Neuronal stem cell (in vitro differentiated cells): ENCODE data around the gene FOXL1.

Experiments
- DNase-seq: peaks from one replicate; pipeline ENCODE4 v3.0.0-alpha.2; 2013; ENCODE audit warnings: low spot score
- H2AFZ ChIP-seq: one replicate; pipeline ENCODE4 v1.6.1; 2013; ENCODE audit warnings: mild to moderate bottlenecking, low read length, inconsistent platforms
- H2AK5ac ChIP-seq: 2 replicates; pipeline ENCODE4 v1.6.1; 2013; ENCODE audit warnings: low read depth, mild to moderate bottlenecking, inconsistent platforms, low read length, moderate library complexity, mixed read lengths
- H2BK120ac ChIP-seq: 2 replicates; pipeline ENCODE4 v1.6.1; 2013; ENCODE audit warnings: low read depth, mild to moderate bottlenecking, inconsistent platforms, low read length, moderate library complexity, mixed read lengths
- H2BK12ac ChIP-seq: one replicate; pipeline ENCODE4 v1.6.1; 2013; ENCODE audit warnings: low read length, inconsistent platforms
- H2BK15ac ChIP-seq: 2 replicates; pipeline ENCODE4 v1.6.1; 2013; ENCODE audit warnings: mild to moderate bottlenecking, low read length, inconsistent platforms, mixed read lengths
- H2BK5ac ChIP-seq: one replicate; pipeline ENCODE4 v1.6.1; 2013; ENCODE audit warnings: inconsistent platforms, mild to moderate bottlenecking, low read length, moderate library complexity
- H3K14ac ChIP-seq: one replicate; pipeline ENCODE4 v1.6.1; 2013; ENCODE audit warnings: low read length, inconsistent platforms
- H3K18ac ChIP-seq: 2 replicates; pipeline ENCODE4 v1.6.1; 2013; ENCODE audit warnings: low read length, inconsistent platforms
- H3K23ac ChIP-seq: 2 replicates; pipeline ENCODE4 v1.6.1; 2013; ENCODE audit warnings: low read depth, mild to moderate bottlenecking, mixed read lengths, low read length, inconsistent platforms; ENCODE audit not compliant: poor library complexity
- H3K27ac ChIP-seq: replicated peaks from 3 replicates; pipeline ENCODE4 v1.5.1; 2013; ENCODE audit warnings: low read length, inconsistent platforms
- H3K27me3 ChIP-seq, 3 experiments: 2 replicates each; pipeline ENCODE4 v1.6.1; 2013; ENCODE audit warnings: low read length in 3 of 3, mild to moderate bottlenecking in 2 of 3, inconsistent platforms in 1 of 3, low read depth in 1 of 3, mixed read lengths in 1 of 3, moderate library complexity in 1 of 3; ENCODE audit not compliant: control insufficient read depth in 3 of 3, insufficient read depth in 3 of 3
- H3K36me3 ChIP-seq, 2 donors: replicated peaks in 1 of 2; 2 replicates each; pipeline ENCODE4 v1.6.1; 2013; ENCODE audit warnings: low read length in 2 of 2; ENCODE audit not compliant: control insufficient read depth in 2 of 2, insufficient read depth in 2 of 2
- H3K4ac ChIP-seq: 2 replicates; pipeline ENCODE4 v1.6.1; 2013; ENCODE audit warnings: inconsistent platforms, mild to moderate bottlenecking, low read length, moderate library complexity
- H3K4me1 ChIP-seq, 2 donors: 1 replicate in 1 of 2; 2 replicates in 1 of 2; pipeline ENCODE4 v1.6.1; 2013; ENCODE audit warnings: low read length in 2 of 2, low read depth in 1 of 2; ENCODE audit not compliant: control insufficient read depth in 2 of 2, insufficient read depth in 1 of 2
- H3K4me2 ChIP-seq: one replicate; pipeline ENCODE4 v1.6.1; 2013; ENCODE audit warnings: mild to moderate bottlenecking, low read length, inconsistent platforms; ENCODE audit not compliant: insufficient read depth, poor library complexity, severe bottlenecking
- H3K4me3 ChIP-seq, 2 donors: 2 replicates each; pipeline ENCODE4 v1.5.1; 2013; ENCODE audit warnings: low read length in 2 of 2, mild to moderate bottlenecking in 2 of 2, inconsistent platforms in 1 of 2, moderate library complexity in 1 of 2
- H3K79me1 ChIP-seq: one replicate; pipeline ENCODE4 v1.6.1; 2013; ENCODE audit warnings: low read depth, mild to moderate bottlenecking, inconsistent platforms, low read length, moderate library complexity
- H3K9ac ChIP-seq: one replicate; pipeline ENCODE4 v1.6.1; 2013; ENCODE audit warnings: mild to moderate bottlenecking, low read depth, low read length, inconsistent platforms; ENCODE audit not compliant: poor library complexity
- H3K9me3 ChIP-seq, 2 donors: replicated peaks in 1 of 2; 2 replicates each; pipeline versions ENCODE3 to v1.6.1; 2013; ENCODE audit warnings: low read length in 2 of 2, mild to moderate bottlenecking in 2 of 2, inconsistent platforms in 1 of 2, low read depth in 1 of 2, mixed read lengths in 1 of 2, moderate library complexity in 1 of 2; ENCODE audit not compliant: control insufficient read depth in 2 of 2, insufficient read depth in 1 of 2
- H4K8ac ChIP-seq: one replicate; pipeline ENCODE4 v1.6.1; 2013; ENCODE audit warnings: low read depth, mild to moderate bottlenecking, inconsistent platforms, low read length, moderate library complexity
- H4K91ac ChIP-seq: one replicate; pipeline ENCODE4 v1.6.1; 2013; ENCODE audit warnings: low read length, low read depth, mild to moderate bottlenecking, inconsistent platforms; ENCODE audit not compliant: poor library complexity
- whole genome bisulfite sequencing, 2 donors: extraction: QIAGEN DNeasy Blood & Tissue Kit; methylation state at CpG; one replicate each; pipeline ENCODE4 v1.1.7; 2013; ENCODE audit warnings: missing lambda C conversion rate in 2 of 2, mixed read lengths in 1 of 2; ENCODE audit not compliant: insufficient read length in 2 of 2, insufficient replicate concordance in 1 of 2; ENCODE audit errors: extremely low coverage in 2 of 2; 5-methylcytosine and 5-hydroxymethylcytosine counted together

Gene FOXL1

GRCh38 chr16:86575754-86576557 is 2.4 kb upstream of the FOXL1 start:
- no peak overlapping the region for H4K91ac ChIP-seq
- peaks cover 0 to 1% of the 10 kb centered on the region in 2 donors for H3K9me3 ChIP-seq
- no peak overlapping the region for H2BK12ac ChIP-seq
- DNase-seq, result peak; percentile 89
- H3K4ac ChIP-seq, result no peak overlapping the region
- H3K36me3 ChIP-seq, result no peaks in the 10 kb centered on the region
- H2BK15ac ChIP-seq, result no peak overlapping the region
- H3K23ac ChIP-seq, result peak overlapping the region; percentile 50
- peak overlapping the region; percentile 15 to 78 for H3K4me3 ChIP-seq
- no peak overlapping the region for H2BK5ac ChIP-seq
- peak overlapping the region; percentile 47 for H3K9ac ChIP-seq
- WGBS, 2 donors, result no CpG with 5 or more reads among the region's 54 CpGs
- no peak overlapping the region for H3K14ac ChIP-seq
- H3K4me1 ChIP-seq, result peaks cover 0 to 18% of the 10 kb centered on the region in 2 donors
- H2BK120ac ChIP-seq, result peak overlapping the region; percentile 17
- H4K8ac ChIP-seq, result no peak overlapping the region
- peak overlapping the region; percentile 52 for H3K18ac ChIP-seq
- H3K27ac ChIP-seq, result no peak overlapping the region
- H3K79me1 ChIP-seq, result no peaks in the 10 kb centered on the region
- H3K4me2 ChIP-seq, result peak overlapping the region; percentile 99
- peaks cover 69 to 100% (median 94%) of the 10 kb centered on the region in 3 experiments for H3K27me3 ChIP-seq
- peak overlapping the region; percentile 66 for H2AK5ac ChIP-seq
- peak overlapping the region; percentile 70 for H2AFZ ChIP-seq

- no peak overlapping the region for H3K27ac ChIP-seq
- H3K14ac ChIP-seq, result no peak overlapping the region
- peak overlapping the region; percentile 15 to 74 for H3K4me3 ChIP-seq
- H3K9me3 ChIP-seq, result peaks cover 0 to 1% of the 10 kb centered on the region in 2 donors
- peak overlapping the region; percentile 66 for H2AK5ac ChIP-seq
- no peak for DNase-seq
- H2AFZ ChIP-seq, result peak overlapping the region; percentile 70
- H3K18ac ChIP-seq, result peak overlapping the region; percentile 52
- H3K36me3 ChIP-seq, result no peaks in the 10 kb centered on the region
- no peak overlapping the region for H3K4ac ChIP-seq
- H4K8ac ChIP-seq, result no peak overlapping the region
- H3K27me3 ChIP-seq, result peaks cover 62 to 100% (median 94%) of the 10 kb centered on the region in 3 experiments
- no CpG with 5 or more reads among the region's 33 CpGs for WGBS, 2 donors
- peak overlapping the region; percentile 47 for H3K9ac ChIP-seq
- H2BK15ac ChIP-seq, result no peak overlapping the region
- no peak overlapping the region for H2BK12ac ChIP-seq
- H3K4me2 ChIP-seq, result peak overlapping the region; percentile 99
- H4K91ac ChIP-seq, result no peak overlapping the region
- H3K23ac ChIP-seq, result peak overlapping the region; percentile 50
- no peaks in the 10 kb centered on the region for H3K79me1 ChIP-seq
- H2BK5ac ChIP-seq, result no peak overlapping the region
- peak overlapping the region; percentile 17 for H2BK120ac ChIP-seq
- peaks cover 0 to 18% of the 10 kb centered on the region in 2 donors for H3K4me1 ChIP-seq
Observed at GRCh38 chr16:86576591-86577313, 1.6 kb upstream of the FOXL1 start.

GRCh38 chr16:86577314-86577971 is 906 bp upstream of the FOXL1 start:
- no peak overlapping the region for H3K14ac ChIP-seq
- H3K4me1 ChIP-seq, result peaks cover 0 to 18% of the 10 kb centered on the region in 2 donors
- WGBS, 2 donors, result no CpG with 5 or more reads among the region's 12 CpGs
- H3K27me3 ChIP-seq, result peaks cover 55 to 100% (median 87%) of the 10 kb centered on the region in 3 experiments
- H3K23ac ChIP-seq, result no peak overlapping the region
- no peak overlapping the region for H2BK12ac ChIP-seq
- H2BK120ac ChIP-seq, result no peak overlapping the region
- H3K4ac ChIP-seq, result no peak overlapping the region
- no peak overlapping the region for H4K91ac ChIP-seq
- no peak overlapping the region for H2AK5ac ChIP-seq
- no peak overlapping the region for H3K18ac ChIP-seq
- peaks cover 0 to 1% of the 10 kb centered on the region in 2 donors for H3K9me3 ChIP-seq
- H3K36me3 ChIP-seq, result no peaks in the 10 kb centered on the region
- H3K27ac ChIP-seq, result no peak overlapping the region
- DNase-seq, result no peak
- no peak overlapping the region for H2BK5ac ChIP-seq
- H2BK15ac ChIP-seq, result no peak overlapping the region
- H3K79me1 ChIP-seq, result no peaks in the 10 kb centered on the region
- no peak overlapping the region for H3K4me2 ChIP-seq
- H4K8ac ChIP-seq, result no peak overlapping the region
- no peak overlapping the region for H2AFZ ChIP-seq
- no peak overlapping the region for H3K9ac ChIP-seq
- no peak overlapping the region for H3K4me3 ChIP-seq
